LNCaP clone FGC (cell line): ENCODE measurements around the gene TTC7B.

ENCODE experiments used
- DNase-seq: peaks from one replicate; pipeline ENCODE4 v3.0.0-alpha.2; 2011; ENCODE audit warnings: low read depth
- H3K4me3 ChIP-seq: 2 replicates; pipeline ENCODE4 v1.5.1; 2011; ENCODE audit warnings: mild to moderate bottlenecking, low read depth, low read length, control low read depth
- CTCF ChIP-seq: IDR thresholded peaks from 2 replicates; pipeline ENCODE4 v1.5.1; 2012; ENCODE audit warnings: mild to moderate bottlenecking; ENCODE audit not compliant: control insufficient read depth, insufficient read depth; ENCODE audit errors: extremely low read depth

Gene TTC7B

GRCh38 chr14:90534838-90535555, 281.2 kb downstream of the TTC7B start:
- DNase-seq = no peak
- TF ChIP-seq CTCF = no peak
- no peak overlapping the region for H3K4me3 ChIP-seq

GRCh38 chr14:90534091-90534837, 282.0 kb downstream of the TTC7B start:
- TF ChIP-seq CTCF = no peak
- H3K4me3 ChIP-seq = no peak overlapping the region
- DNase-seq = no peak

- no peak for TF ChIP-seq CTCF
- H3K4me3 ChIP-seq = no peak overlapping the region
- DNase-seq = no peak
Measured at GRCh38 chr14:90533591-90534021, 282.6 kb downstream of the TTC7B start.

- H3K4me3 ChIP-seq = no peak overlapping the region
- no peak for DNase-seq
- TF ChIP-seq CTCF = no peak
Measured at GRCh38 chr14:90532826-90533525, 283.3 kb downstream of the TTC7B start.

GRCh38 chr14:90531497-90531896, 284.7 kb downstream of the TTC7B start:
- DNase-seq = no peak
- TF ChIP-seq CTCF = no peak
- no peak overlapping the region for H3K4me3 ChIP-seq

- no peak for TF ChIP-seq CTCF
- H3K4me3 ChIP-seq = no peak overlapping the region
- DNase-seq = no peak
Measured at GRCh38 chr14:90530523-90530922, 285.7 kb downstream of the TTC7B start.
